Left ventricle myocardium superior (tissue), 1 donor: ENCODE measurements around the gene UFD1. TPM values are rescaled to one million over a fixed set of nuclear protein-coding genes. Genes with fewer than 3 reads are reported as not detected.

Experiments
- ATAC-seq: fragments of 200-7000 bp; cut with Tn5 transposase; one replicate; pipeline ENCODE4 v1.9.1; 2020; ENCODE audit warnings: mild to moderate bottlenecking, moderate library complexity
- DNase-seq: peaks from one replicate; pipeline ENCODE4 v3.0.0-alpha.2; 2020
- intact Hi-C: fragments of 100-400 bp; cut with micrococcal nuclease; formaldehyde crosslinking; loops from one replicate; pipeline ENCODE4 v1.11.0; 2022
- long read RNA-seq: library from polyadenylated mRNA; unstranded; transcript quantifications from one replicate; pipeline ENCODE4 v2.0.0, GENCODE V29; 2021
- total RNA-seq: library from RNA; stranded (reverse); fragmentation: NEBNext Ultra II Directional; extraction: Animal tissue kit (Norgen Biotek cat#: 25700); gene quantifications from one replicate; pipeline ENCODE4 v1.2.1, GENCODE V29; 2021
- donor health status: DM: no; HTN: yes; CAD: no; lungs with severe emphysema.

UFD1 gene
- 44.5 TPM for total RNA-seq
- long read RNA-seq, transcript UFD1-201 (12 exons, 1,814 nt), result major isoform, 66 of 84 reads
- long read RNA-seq, partial matches to known transcripts, result 2 of 84 reads
- long read RNA-seq, other reads (novel, unspliced or antisense), result 16 of 84 reads

- ATAC-seq, result peak; percentile 88
- DNase-seq, result peak; percentile 91
- intact Hi-C loops, result no loop called here
Measured at GRCh38 chr22:19478901-19479354, at the start of gene UFD1. TSS of gene UFD1 (minus strand) at chr22:19479193. CDS start at chr22:19479085, 108 bp downstream.

GRCh38 chr22:19527861-19528417 lies 48.9 kb upstream of the UFD1 start:
- DNase-seq (no peak), ATAC-seq (no peak)
- intact Hi-C loops, result no loop called here

GRCh38 chr22:19527321-19527721 lies 48.3 kb upstream of the UFD1 start:
- intact Hi-C loops, result no loop called here
- DNase-seq (no peak), ATAC-seq (no peak)

GRCh38 chr22:19526702-19527111 lies 47.7 kb upstream of the UFD1 start:
- ATAC-seq, result no peak
- intact Hi-C loops, result no loop called here
- DNase-seq, result no peak

- no peak for DNase-seq
- ATAC-seq, result no peak
- intact Hi-C loops, result no loop called here
Measured at GRCh38 chr22:19526076-19526701, 47.2 kb upstream of the UFD1 start.

GRCh38 chr22:19525666-19526065 lies 46.7 kb upstream of the UFD1 start:
- no peak for ATAC-seq
- DNase-seq, result no peak
- intact Hi-C loops, result no loop called here

- ATAC-seq, result peak; percentile 12
- intact Hi-C loops, result no loop called here
- DNase-seq, result peak; percentile 47
Measured at GRCh38 chr22:19525116-19525660, 46.2 kb upstream of the UFD1 start.

GRCh38 chr22:19524170-19525115 lies 45.5 kb upstream of the UFD1 start, which contains the start of gene CLDN5:
TSS of gene CLDN5 (minus strand) at chr22:19524410. CDS start at chr22:19524255, 155 bp downstream.
- peak; percentile 63 for ATAC-seq

GRCh38 chr22:19523240-19524169 lies 44.5 kb upstream of the UFD1 start:
- peak; percentile 18 for ATAC-seq
- DNase-seq, result no peak
- intact Hi-C loops, result no loop called here

More at GRCh38 chr22:19524170-19525115, 45.5 kb upstream of the UFD1 start, which contains the start of gene CLDN5:
- intact Hi-C loops, result no loop called here
- peak; percentile 69 for DNase-seq

GRCh38 chr22:19522881-19523239 lies 43.9 kb upstream of the UFD1 start:
- DNase-seq (no peak), ATAC-seq (no peak)
- intact Hi-C loops, result no loop called here

- DNase-seq, result peak; percentile 76
- peak; percentile 77 for ATAC-seq
- intact Hi-C loops, result no loop called here
Measured at GRCh38 chr22:19522190-19522880, 43.3 kb upstream of the UFD1 start.

GRCh38 chr22:19520566-19521305 lies 41.7 kb upstream of the UFD1 start:
- DNase-seq, result no peak
- intact Hi-C loops, result no loop called here
- no peak for ATAC-seq

- intact Hi-C loops, result no loop called here
- ATAC-seq (no peak), DNase-seq (no peak)
Measured at GRCh38 chr22:19520007-19520406, 41.0 kb upstream of the UFD1 start.

- DNase-seq (no peak), ATAC-seq (no peak)
- intact Hi-C loops, result no loop called here
Measured at GRCh38 chr22:19519041-19519926, 40.3 kb upstream of the UFD1 start.

- ATAC-seq (no peak), DNase-seq (no peak)
- intact Hi-C loops, result no loop called here
Measured at GRCh38 chr22:19518635-19519034, 39.6 kb upstream of the UFD1 start.

- intact Hi-C loops, result no loop called here
- DNase-seq, result no peak
- no peak for ATAC-seq
Measured at GRCh38 chr22:19517919-19518611, 39.1 kb upstream of the UFD1 start.
